ENCODE measurements around the gene SHC1.

GRCh38 chr1:155009221-155009711 is 38.7 kb upstream of the SHC1 start:
- TF ChIP-seq EZH2 (IDR thresholded peaks at IDR 0.05; ENCODE audit: low read length, unreplicated experiment) (no peak), CTCF (conservative IDR thresholded peaks at IDR 0.05; ENCODE audit: low read depth, low read length) (no peak)
